ENCODE data around the gene MBTPS2.

The MBTPS2 gene

GRCh38 chrX:21847342-21847741 lies 7.9 kb downstream of the MBTPS2 start:
- DNase-seq (ENCODE audit: low spot score) (no peak), ATAC-seq (ENCODE audit: low read depth) (no peak)
- Histone ChIP-seq H3K4me3 (ENCODE audit: severe bottlenecking) (no peak overlapping the region), H3K36me3 (ENCODE audit: low read depth) (peaks cover 22% of the 10 kb centered on the region), H3K27me3 (ENCODE audit: insufficient read depth, poor library complexity, severe bottlenecking) (no peaks in the 10 kb centered on the region), H3K27ac (ENCODE audit: poor library complexity, severe bottlenecking) (no peak overlapping the region), H3K4me1 (ENCODE audit: insufficient read depth, poor library complexity, severe bottlenecking) (no peaks in the 10 kb centered on the region), H3K9me3 (ENCODE audit: severe bottlenecking) (no peaks in the 10 kb centered on the region)
- no peak for TF ChIP-seq CTCF (IDR thresholded peaks at IDR 0.05; ENCODE audit: poor library complexity, severe bottlenecking)

GRCh38 chrX:21853578-21853977 lies 14.2 kb downstream of the MBTPS2 start:
- ATAC-seq (ENCODE audit: low read depth) = no peak
- H3K36me3 ChIP-seq (ENCODE audit: low read depth) = peaks cover 14% of the 10 kb centered on the region
- no peak for DNase-seq (ENCODE audit: low spot score)
- H3K4me3 ChIP-seq (ENCODE audit: severe bottlenecking) = no peak overlapping the region
- no peaks in the 10 kb centered on the region for H3K27me3 ChIP-seq (ENCODE audit: insufficient read depth, poor library complexity, severe bottlenecking)
- no peaks in the 10 kb centered on the region for H3K9me3 ChIP-seq (ENCODE audit: severe bottlenecking)
- H3K27ac ChIP-seq (ENCODE audit: poor library complexity, severe bottlenecking) = no peak overlapping the region
- no peaks in the 10 kb centered on the region for H3K4me1 ChIP-seq (ENCODE audit: insufficient read depth, poor library complexity, severe bottlenecking)
- no peak for TF ChIP-seq CTCF (IDR thresholded peaks at IDR 0.05; ENCODE audit: poor library complexity, severe bottlenecking)

GRCh38 chrX:21855937-21856415 lies 16.6 kb downstream of the MBTPS2 start, which contains the start of gene YY2:
YY2 (plus strand) TSS chrX:21855987; CDS start chrX:21856485, 498 bp downstream.
- Histone ChIP-seq H3K4me1 (ENCODE audit: insufficient read depth, poor library complexity, severe bottlenecking) (no peaks in the 10 kb centered on the region), H3K4me3 (ENCODE audit: severe bottlenecking) (no peak within 1 kb of the TSS), H3K27ac (ENCODE audit: poor library complexity, severe bottlenecking) (no peak within 1 kb of the TSS), H3K27me3 (ENCODE audit: insufficient read depth, poor library complexity, severe bottlenecking) (no peaks in the 10 kb centered on the region), H3K9me3 (ENCODE audit: severe bottlenecking) (no peaks in the 10 kb centered on the region), H3K36me3 (ENCODE audit: low read depth) (peaks cover 14% of the 10 kb centered on the region)
- TF ChIP-seq CTCF (IDR thresholded peaks at IDR 0.05; ENCODE audit: poor library complexity, severe bottlenecking) = no peak
- ATAC-seq (ENCODE audit: low read depth) (no peak), DNase-seq (ENCODE audit: low spot score) (no peak)

- no peak overlapping the region for H3K27ac ChIP-seq (ENCODE audit: poor library complexity, severe bottlenecking)
- H3K36me3 ChIP-seq (ENCODE audit: low read depth) = peaks cover 14% of the 10 kb centered on the region
- TF ChIP-seq CTCF (IDR thresholded peaks at IDR 0.05; ENCODE audit: poor library complexity, severe bottlenecking) = no peak
- no peak for ATAC-seq (ENCODE audit: low read depth)
- no peaks in the 10 kb centered on the region for H3K27me3 ChIP-seq (ENCODE audit: insufficient read depth, poor library complexity, severe bottlenecking)
- no peak overlapping the region for H3K4me3 ChIP-seq (ENCODE audit: severe bottlenecking)
- H3K9me3 ChIP-seq (ENCODE audit: severe bottlenecking) = no peaks in the 10 kb centered on the region
- H3K4me1 ChIP-seq (ENCODE audit: insufficient read depth, poor library complexity, severe bottlenecking) = no peaks in the 10 kb centered on the region
- DNase-seq (ENCODE audit: low spot score) = no peak
These were observed 17.1 kb downstream of the MBTPS2 start for GRCh38 chrX:21856504-21856903.

GRCh38 chrX:21863241-21863640 lies 23.8 kb downstream of the MBTPS2 start:
- TF ChIP-seq CTCF (IDR thresholded peaks at IDR 0.05; ENCODE audit: poor library complexity, severe bottlenecking) = no peak
- Histone ChIP-seq H3K9me3 (ENCODE audit: severe bottlenecking) (no peaks in the 10 kb centered on the region), H3K4me1 (ENCODE audit: insufficient read depth, poor library complexity, severe bottlenecking) (no peaks in the 10 kb centered on the region), H3K27me3 (ENCODE audit: insufficient read depth, poor library complexity, severe bottlenecking) (no peaks in the 10 kb centered on the region), H3K36me3 (ENCODE audit: low read depth) (no peaks in the 10 kb centered on the region), H3K27ac (ENCODE audit: poor library complexity, severe bottlenecking) (no peak overlapping the region), H3K4me3 (ENCODE audit: severe bottlenecking) (no peak overlapping the region)
- DNase-seq (ENCODE audit: low spot score) (no peak), ATAC-seq (ENCODE audit: low read depth) (no peak)

Measured in RWPE2 (cell line).